ENCODE measurements around the gene NOX3.

NOX3 gene

DNA sequence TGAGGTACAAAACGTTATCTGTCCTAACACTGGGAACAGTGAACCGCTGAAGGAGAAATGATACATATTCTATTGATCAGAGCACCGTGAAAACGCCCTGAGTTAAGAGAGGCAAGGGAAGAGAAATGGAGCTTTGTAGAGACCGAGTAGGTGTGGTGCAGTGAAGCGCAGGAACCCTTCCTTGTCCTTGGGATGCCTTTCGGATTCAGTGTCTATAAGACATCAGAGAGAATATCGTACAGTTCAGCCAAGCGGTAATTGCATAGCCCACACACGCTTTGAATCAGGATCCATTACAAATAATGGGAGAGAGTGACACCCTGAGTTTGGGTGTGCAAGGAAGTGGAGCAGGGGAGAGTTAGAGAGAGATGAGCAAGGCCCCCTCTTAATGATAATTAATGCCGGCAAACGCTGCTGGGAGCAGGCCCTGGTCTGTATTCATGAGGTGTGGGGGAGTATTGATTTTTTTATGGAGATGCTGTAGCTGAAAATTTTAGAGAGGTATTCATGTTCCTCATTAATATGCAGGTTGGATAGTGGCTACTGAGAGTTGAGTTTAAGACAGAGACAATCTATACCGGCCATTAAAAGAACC is 20.7 kb downstream of the NOX3 start:
- DNase-seq (ENCODE audit: low spot score), result no peak

DNA sequence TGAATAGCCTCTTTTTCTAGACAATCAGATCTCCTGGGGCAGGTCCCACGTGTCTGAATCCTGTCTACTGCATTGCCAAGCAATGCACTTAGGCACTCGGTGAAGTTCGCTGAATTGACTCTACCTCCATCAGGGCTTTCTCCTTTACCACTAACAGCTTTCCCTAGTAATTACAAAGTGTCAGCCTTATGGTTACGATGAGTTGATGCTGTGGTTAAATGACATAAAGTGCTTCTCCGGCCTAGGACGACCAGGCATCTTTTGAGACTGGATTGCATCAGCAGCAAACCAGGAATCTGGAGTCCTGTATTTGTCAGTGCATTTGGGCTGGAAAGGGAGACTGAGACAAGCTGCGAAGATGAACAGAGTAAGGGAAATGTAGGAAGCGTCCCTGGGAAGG is 21.5 kb downstream of the NOX3 start:
- no peak for DNase-seq (ENCODE audit: low spot score)

DNA sequence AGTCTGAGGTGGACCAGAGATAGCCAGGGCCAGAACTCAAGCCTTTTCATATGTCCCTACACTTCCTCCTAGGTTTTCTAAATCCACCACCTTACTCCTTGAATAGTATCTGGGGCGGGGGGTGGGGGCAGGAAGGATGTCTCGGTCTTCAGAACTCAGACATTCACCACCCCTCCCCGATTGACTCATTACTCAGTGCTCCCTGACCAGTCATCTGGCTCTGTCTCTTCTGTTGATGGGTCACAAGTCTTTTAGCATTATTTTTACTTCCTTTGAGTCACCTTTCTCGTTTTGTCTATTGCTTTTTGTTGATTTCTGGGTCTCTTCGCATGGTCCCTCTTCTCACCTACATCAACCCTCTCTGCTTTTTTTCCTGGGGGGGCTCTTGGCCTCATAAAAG is 23.3 kb downstream of the NOX3 start:
- DNase-seq (ENCODE audit: low spot score), result no peak

DNA sequence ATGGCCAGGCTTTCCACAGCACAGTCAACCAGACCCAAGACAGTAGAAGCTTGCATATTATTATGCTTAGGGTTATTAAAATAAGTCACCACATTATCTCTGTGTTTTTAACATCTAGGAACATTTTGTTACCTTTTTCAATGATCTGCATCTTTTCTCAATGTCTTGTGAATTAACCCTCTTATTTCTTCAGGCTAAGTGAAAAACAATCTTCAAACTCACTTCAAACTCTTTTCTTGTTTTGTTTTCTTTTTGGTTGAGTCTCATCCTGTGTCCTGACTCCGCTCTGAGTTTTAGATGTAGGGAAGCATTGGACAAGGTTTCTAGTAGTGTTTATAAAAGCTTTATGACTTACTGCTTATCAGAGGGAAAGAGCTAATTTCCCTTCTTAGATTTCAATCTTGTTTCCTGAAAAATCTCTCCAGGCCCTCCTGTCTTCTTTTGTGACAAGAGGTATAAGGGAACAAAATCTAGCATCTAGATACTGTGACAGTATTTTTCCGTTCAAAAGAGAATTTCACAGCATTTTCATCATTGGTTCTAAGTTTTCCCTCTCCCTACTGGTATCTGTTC is 26.2 kb downstream of the NOX3 start:
- DNase-seq (ENCODE audit: low spot score), result no peak

DNA sequence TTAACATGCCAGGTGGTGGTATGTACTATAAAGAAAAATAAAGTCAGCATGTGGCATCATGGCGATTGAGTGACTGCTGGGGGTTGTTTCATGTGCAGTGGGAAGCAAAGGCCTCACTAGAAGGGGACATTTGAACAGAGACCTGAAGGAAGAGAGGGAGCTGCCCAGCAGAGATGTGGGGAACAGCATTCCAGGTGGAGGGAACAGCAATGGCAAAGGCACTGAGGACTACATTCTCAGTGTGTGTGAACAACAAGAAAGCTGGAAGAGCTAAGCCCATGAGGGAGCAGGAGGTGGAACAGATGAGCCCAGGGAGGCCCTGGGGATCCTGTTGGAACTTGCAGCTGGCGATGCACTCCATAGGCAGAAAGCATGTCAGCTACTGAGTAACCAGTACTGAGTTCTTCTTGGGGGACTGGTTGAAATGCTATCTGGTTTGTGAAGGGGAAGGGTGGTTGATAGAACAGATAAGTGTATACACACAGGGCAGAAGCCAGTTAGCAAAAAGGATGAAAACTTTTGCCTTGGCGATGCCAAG is 29.2 kb downstream of the NOX3 start:
- no peak for DNase-seq (ENCODE audit: low spot score)

DNA sequence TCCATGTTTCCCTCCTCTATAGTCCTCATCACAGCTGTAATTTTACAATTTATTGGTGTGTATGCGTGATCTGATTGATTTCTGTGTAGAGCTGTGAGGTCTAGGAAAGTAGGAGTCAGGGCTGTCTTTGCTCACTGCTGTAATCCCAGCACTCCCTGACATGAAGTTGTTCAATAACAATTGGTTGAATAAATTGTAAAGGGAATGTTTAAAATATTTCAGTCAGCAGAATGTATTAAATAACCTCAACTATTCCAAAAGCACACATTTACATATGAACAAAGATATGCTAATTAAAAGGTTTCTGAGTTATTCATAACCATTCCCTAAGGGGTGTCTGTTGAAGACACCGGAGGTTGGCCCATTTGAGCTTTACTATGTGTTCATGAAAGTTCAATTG is 31.5 kb downstream of the NOX3 start:
- DNase-seq (ENCODE audit: low spot score), result no peak

DNA sequence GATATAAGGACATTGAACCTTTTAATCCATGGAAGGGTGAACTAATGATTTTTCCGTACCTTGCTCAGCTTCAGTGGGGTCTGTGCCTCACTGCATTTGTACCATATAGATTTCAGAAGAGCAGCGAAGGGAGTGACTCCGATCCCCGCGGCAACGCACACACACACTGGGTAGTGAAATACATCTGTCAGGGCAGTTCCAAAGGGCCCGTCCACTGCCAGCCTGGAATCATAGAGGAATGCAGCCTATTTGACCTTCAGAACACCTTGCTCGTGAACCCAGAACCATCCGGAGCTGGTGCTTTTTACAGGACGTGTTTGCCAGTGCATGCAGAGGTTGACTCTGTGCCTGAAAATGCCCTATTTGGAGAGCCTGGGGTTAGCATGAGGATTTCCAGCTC is 33.0 kb downstream of the NOX3 start:
- DNase-seq (ENCODE audit: low spot score), result no peak

DNA sequence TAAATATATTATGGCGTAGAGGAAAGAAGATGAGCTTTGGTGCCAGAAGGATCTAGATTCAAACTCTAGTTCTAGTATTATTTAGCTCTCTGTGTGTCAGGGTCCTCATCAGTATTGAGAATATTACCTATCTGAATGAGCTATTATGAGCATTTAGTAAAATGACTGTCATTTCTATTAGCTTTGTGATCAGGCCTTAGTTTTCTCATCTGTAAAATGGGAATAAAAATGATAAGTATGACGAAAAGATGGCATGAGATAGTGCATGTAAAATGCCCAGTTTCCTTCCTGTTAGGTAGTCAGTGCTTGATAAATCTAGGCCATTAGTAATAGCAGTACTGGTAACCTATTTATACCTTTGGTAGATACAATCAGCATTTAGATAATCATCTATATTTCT is 35.1 kb downstream of the NOX3 start:
- no peak for DNase-seq (ENCODE audit: low spot score)

DNA sequence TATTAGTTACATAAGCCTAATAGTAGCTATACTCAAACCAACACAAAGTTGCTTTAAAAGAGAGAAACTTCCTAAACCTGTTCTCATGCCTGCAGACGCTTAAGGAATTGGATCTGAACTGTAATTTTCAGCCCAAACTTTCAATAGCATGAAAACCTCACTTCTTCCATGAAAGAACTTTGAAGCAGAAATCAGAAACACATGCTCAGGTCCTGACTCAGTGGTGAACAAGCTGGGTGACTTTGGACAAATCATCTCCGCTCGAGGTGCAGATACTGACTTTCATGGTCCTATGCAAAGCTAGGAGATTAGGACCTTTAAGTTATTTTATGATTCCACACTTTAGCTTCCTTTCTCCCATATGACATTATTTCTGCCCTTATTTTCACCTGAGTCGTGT is 36.5 kb downstream of the NOX3 start:
- DNase-seq (ENCODE audit: low spot score), result no peak

DNA sequence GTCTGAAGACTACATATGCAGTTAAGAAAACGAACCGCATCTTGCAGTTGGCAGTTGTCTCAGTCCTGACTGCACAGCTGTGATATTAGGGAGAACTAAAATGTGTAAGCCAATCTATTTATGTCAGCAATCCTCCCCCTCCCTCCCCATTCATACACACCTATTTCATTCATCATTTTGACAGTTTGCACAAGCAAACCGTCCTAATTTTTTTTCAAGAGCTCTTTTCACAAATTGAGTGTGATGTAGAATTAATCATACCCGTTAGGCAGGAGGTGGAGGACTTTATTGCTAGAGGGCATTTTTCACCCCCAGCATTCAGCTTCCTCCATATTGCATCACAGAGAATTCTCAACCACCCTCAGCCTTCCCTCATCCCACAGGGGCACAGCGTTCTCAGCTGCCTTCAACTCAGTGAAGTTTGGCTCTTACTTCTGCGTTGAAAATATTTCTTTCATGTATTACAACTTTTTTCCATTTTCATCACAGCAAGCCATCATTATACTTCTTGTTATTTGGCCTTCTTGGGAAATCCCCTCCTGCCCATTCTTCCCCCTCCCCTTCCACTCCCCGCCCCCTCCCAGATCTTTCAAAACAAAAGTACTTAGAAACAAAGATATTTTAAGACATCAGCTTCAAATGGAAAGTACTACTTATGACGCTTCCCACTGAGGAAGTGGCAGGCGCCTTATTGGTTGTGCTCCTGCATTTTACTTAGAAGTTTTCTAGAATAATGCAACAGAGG is 37.5 kb downstream of the NOX3 start:
- no peak for DNase-seq (ENCODE audit: low spot score)

DNA sequence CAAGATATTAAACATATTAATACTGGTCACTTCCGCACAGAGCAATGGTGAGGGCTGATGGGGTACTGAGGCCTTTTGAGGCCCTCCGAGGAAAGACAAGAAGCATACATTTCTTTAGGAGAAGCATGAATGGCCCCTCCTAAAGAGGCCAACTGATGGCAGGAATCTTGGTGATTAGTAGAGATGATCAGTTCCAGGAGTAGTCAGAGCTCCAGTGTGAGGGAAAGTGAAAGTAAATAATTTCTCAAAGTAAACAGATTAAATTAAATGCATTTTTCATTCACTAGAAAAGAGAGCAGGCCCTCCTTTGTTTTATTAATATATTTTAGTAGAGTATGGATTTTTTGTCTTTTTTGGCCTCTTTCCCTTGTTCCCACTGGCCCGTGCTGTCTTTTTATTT is 38.2 kb downstream of the NOX3 start:
- DNase-seq (ENCODE audit: low spot score), result no peak

DNA sequence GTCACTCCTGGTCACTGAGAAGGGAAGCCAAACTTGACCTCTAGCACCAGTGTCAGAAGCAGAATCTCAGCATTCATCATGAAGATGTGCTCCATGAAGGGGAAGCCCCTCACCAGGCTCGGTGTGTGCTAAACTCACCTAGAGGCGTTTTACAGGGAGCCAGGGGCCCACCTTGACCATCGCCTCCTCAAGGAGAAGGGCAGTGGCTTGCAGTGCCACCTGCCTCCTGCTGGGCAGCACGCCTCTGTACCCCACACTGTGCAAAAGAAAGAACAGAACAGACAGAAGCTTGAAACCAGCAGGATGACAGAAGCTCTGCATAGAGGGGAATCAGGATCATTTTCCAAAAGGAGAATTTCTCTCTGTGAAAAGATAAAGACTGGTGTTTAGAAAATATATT is 39.7 kb downstream of the NOX3 start:
- DNase-seq (ENCODE audit: low spot score), result no peak

DNA sequence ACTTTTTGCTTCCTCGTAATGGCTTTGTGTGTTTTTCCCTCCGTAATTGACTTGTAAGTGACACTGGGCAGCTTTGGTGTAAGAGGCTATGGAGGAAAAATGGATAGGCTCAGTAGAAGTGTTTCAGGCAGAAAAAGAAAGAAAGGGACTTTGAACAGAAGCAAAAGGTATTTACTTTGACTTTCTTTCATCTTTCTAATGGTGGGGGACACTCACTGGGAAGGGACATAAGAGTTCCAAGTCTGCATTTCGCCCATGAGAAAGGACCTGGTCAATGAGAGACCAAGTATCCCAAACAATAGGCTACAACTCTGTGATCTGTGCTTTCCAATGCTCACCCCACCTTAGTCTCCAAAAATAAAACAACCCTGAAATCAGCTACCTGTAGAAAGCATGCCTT is 41.6 kb downstream of the NOX3 start:
- DNase-seq (ENCODE audit: low spot score), result no peak

DNA sequence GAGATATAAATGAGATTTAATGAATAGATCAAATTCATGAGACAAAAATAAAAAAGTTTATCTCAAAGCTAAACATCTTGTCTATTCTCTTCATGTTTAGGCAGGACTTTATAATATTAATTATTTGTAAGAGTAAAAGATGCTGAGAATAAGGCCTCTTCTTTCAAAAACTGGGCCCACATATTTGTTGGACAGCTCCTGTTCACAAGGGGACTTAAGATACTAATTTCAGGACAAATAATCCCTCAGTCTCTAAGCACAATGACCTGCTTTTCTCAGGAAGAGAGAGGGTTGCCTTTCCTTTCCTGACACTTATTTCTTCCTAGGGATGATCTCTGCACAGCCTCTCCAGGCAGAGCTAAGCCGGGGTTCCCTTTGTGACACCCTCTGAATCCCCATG is 43.3 kb downstream of the NOX3 start:
- DNase-seq (ENCODE audit: low spot score), result no peak

DNA sequence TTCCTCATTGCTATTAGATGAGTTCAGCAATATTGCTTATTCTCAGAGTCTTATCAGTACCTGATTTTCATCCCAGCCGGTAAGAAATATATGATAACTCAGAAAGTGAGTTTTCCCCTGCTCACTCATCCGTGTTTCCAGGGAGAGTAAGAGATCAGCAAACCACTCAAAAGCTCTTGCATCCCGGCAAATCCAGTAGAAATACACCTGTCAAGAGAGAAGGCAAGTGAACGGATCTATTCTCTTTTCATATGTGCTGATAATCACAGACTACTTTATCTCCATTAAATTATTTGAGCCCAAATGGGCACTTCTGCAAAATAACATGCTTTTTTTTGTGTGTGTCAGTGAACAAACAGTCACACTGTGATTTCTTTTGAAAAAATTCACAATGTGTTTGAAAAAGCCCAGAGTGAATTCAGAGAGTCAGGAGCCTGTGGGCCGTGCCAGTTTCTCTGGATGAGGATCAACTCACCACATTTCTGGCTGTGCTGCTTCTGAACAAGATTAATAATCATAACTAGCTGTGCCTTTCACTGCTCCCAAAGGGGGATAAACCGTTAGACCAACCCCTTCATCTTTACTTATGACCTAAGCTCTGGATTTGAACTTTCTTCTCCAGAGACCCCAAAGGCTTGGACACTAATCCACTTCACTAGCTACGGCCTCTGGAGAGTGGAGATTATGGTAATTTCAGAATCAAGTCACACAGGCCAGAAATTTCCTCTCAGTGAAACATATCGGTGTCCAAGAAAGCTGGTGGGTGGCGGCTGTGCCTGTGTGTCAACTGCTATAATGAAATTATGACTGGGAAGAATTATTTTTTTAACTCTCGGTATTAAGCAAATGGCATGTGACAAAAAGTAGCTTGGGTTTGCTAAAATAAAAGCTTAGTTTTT is 44.2 kb downstream of the NOX3 start:
- no peak for DNase-seq (ENCODE audit: low spot score)

DNA sequence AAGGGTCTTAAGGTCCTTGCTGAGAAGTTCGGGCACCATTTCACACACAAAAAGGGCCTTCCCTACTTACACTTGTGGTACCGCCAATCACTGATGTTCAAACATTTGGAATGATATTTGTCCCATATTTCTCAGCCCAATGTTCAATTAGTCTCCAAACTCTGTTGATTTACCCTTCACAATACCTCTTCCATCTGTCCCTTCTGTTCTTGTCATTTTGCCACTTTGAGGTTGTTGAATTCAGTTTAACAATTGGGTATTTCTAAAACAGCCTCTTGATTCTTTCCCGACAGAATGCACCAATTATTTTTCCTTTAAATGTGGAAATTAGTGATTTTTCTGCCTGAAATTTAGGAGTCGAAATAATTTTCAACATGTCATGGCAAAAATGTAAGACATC is 46.2 kb downstream of the NOX3 start:
- no peak for DNase-seq (ENCODE audit: low spot score)

DNA sequence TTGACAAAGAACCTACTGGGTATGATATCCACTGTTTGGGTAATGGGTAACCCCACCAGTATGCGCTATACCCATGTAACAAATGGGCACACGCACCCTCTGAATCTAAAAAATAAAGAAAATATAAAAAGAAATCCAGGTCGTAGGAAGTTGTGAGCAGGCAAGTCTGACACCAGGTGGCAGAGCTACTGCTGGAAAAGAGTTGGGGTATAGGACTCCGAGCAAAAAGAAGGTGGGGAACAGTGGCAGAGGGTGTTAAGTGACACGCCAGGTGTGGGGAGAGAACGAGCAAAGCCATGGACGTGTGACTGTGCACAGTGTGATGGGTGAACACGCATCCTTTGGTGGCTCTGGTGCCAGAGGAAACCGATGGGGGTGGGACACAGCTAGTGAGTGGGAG is 46.7 kb downstream of the NOX3 start:
- DNase-seq (ENCODE audit: low spot score), result no peak

DNA sequence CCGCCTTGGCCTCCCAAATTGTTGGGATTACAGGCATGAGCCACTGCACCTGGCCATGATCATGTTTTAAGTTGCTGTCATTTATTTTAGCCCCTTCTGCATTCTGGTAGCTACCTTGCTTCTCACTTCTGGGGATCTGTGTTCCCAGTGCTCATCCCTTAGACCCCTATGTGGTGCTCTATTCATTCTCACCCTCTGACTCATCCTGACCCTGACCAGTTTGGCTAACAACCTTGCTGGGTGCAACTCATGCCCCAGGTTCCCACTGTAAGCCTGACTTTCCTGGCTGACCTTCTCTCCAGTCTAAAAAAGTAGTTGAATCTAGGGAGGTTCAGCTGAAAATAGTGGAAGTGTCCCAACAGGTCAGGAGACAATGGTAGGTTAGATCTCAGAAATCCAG is 47.4 kb downstream of the NOX3 start:
- no peak for DNase-seq (ENCODE audit: low spot score)

DNA sequence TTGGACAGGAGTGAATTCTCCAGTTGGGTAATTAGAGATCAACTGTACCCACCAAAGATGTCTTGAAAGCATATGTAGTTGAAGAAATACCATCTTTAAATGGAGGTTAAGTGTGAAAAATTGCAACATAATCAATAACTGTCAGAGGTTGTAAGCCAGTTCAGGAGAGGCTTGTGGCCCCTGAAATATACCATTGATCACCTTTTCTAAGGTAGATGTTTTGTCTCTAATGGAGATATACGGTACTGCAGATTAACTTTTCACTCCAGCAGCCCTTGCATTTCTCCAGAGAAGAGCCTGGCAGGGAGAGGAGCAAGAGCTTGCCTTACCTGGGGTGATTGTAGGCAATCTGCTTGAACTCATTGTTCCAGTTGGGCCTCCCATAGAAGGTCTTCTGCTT is 48.8 kb downstream of the NOX3 start:
- DNase-seq (ENCODE audit: low spot score), result no peak

DNA sequence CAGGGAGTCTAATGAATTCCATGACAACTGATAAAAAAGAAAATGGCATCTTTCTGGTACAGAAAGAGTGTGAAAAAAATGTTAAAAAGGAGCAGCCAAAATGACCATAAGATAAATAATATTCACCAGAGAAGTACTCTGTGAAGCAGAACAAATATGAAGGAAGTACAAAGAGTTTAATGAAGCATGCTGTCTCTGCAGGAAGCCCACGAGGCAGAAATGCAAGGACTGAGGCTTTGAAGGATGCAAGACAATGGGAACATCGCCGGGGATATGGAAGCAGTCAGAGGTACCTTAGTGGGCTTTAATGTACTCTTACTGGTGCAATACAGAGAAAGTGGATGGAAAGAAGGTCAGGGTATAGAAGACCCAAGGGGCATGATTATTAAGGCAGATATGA is 50.7 kb downstream of the NOX3 start:
- DNase-seq (ENCODE audit: low spot score), result no peak

DNA sequence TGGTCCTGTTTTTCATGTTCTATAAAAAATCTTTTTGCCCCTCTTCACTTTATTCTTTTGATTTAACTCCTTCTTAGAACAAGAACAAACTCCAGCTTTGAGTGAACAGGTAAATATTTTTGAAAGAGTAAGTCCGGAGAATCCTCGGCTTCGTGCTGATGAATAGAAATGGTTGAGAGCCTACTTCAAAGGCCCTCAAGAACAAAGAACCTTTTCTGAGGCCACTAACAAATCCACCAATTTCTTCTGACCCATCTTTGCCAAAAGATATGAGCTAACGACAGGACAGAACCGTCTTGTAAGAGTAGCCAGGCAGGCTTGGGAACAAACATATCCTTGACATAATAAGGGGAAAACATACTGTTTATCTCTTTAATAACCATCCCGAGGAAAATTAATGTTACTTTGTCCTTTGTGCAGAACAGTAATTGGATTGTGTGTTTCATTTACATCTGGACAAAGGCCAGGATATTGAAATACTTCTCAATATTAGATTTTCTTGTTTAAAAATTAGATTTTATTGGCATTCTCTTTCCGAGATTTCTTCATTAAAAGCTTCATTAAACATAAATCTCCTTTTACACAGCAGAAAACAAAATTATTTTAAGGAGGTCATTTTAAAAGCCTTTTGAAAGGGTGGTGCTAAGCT is 52.9 kb downstream of the NOX3 start:
- no peak for DNase-seq (ENCODE audit: low spot score)

DNA sequence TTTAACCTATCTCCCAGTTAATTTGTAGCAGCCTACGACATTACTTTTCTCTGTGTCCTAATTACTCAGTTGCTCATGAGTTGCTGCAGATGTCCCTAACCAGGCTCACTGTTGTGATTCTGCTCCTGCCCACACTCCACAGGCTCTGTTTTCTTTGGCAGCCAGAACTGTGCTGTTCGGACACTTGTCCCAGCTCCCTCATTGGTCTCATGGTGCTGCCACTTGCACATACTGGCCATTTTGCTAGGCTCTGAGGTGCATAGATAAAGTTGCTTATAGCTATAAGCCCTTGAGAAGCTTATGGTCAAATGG is 55.0 kb downstream of the NOX3 start:
- DNase-seq (ENCODE audit: low spot score), result no peak
